ENCODE data around the gene SMURF2. TPM values are rescaled to one million over a fixed set of nuclear protein-coding genes. Genes with fewer than 3 reads are reported as not detected.

Gene SMURF2
- total RNA-seq, 1 experiment from 2014 or later, result 23.0 TPM

DNA sequence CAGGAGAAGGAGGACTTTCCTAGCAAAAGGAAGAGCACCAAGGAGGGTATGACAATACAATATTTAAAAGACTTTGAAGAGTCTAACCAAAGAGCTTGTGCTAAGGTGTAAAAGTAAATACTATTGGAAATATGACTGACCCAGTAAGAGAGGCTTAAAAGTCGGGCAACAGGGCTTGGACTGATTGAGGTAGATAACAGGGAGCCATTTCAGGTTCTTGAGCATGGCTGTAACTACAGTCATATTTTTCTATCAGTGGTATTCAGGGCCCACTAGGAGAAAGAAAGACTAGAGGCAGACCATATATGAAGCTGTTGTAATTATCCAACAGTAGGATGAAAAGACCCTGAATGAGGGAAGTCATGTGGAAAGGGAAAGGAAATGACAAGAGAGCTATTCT is 62.3 kb downstream of the SMURF2 start:
- POLR2A ChIA-PET, result no interaction called here

DNA sequence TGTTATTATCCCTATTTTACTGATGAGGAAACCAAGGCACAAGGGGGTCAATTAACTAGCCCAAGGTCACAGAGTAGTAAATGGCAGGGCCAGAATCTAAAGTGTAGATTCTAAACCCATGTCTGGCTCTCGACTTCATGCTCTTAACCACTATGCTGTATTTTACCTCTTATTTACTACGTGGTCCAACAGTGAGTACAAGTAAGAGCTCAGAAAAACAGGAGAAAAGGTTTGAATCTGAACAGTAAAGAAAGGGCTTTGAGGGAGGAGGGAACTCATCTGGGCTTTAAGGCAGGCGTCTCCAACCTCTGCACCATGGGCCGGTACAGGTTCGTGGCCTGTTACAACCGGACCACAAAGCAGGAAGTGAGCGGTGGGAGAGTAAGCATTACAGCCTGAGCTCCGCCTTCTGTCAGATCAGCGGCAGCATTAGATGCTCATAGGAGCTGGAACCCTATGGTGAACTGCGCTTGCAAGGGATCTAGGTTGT is 62.9 kb downstream of the SMURF2 start:
- ChIA-PET CTCF (interaction anchor here (2.1 kb wide), 1 partner anchor 50 kb away, joined by 6 read pairs; no protein-coding TSS in a partner anchor), POLR2A (interaction anchor here (0.6 kb wide), 1 partner anchor 199 kb away, joined by 3 read pairs; no protein-coding TSS in a partner anchor)
- peak overlapping the region; percentile 37; the same call in 1 of the 2 replicates for H3K27ac Mint-ChIP-seq
- H3K9me3 Mint-ChIP-seq, result no peaks in the 10 kb centered on the region
- H3K4me1 Mint-ChIP-seq, result peaks cover 10% of the 10 kb centered on the region
- no peak overlapping the region for H3K4me3 Mint-ChIP-seq
- peak; percentile 26 for DNase-seq (ENCODE audit: low spot score)
- ATAC-seq, result peak; percentile 76
- peaks cover 9% of the 10 kb centered on the region for H3K36me3 Mint-ChIP-seq
- H3K27me3 Mint-ChIP-seq (ENCODE audit: low read depth), result no peaks in the 10 kb centered on the region
- TF ChIP-seq CBFB (CRISPR knock-in tag; IDR thresholded peaks at IDR 0.05; ENCODE audit: low read depth) (no peak), FOXJ3 (CRISPR knock-in tag; IDR thresholded peaks at IDR 0.05; ENCODE audit: borderline replicate concordance) (no peak), ZNF396 (CRISPR knock-in tag; IDR thresholded peaks at IDR 0.05; ENCODE audit: borderline replicate concordance) (no peak)
- TF ChIP-seq, protein P1, sequence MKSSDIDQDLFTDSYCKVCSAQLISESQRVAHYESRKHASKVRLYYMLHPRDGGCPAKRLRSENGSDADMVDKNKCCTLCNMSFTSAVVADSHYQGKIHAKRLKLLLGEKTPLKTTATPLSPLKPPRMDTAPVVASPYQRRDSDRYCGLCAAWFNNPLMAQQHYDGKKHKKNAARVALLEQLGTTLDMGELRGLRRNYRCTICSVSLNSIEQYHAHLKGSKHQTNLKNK (CRISPR knock-in tag; IDR thresholded peaks at IDR 0.05), result no peak
- TF ChIP-seq, protein P2, sequence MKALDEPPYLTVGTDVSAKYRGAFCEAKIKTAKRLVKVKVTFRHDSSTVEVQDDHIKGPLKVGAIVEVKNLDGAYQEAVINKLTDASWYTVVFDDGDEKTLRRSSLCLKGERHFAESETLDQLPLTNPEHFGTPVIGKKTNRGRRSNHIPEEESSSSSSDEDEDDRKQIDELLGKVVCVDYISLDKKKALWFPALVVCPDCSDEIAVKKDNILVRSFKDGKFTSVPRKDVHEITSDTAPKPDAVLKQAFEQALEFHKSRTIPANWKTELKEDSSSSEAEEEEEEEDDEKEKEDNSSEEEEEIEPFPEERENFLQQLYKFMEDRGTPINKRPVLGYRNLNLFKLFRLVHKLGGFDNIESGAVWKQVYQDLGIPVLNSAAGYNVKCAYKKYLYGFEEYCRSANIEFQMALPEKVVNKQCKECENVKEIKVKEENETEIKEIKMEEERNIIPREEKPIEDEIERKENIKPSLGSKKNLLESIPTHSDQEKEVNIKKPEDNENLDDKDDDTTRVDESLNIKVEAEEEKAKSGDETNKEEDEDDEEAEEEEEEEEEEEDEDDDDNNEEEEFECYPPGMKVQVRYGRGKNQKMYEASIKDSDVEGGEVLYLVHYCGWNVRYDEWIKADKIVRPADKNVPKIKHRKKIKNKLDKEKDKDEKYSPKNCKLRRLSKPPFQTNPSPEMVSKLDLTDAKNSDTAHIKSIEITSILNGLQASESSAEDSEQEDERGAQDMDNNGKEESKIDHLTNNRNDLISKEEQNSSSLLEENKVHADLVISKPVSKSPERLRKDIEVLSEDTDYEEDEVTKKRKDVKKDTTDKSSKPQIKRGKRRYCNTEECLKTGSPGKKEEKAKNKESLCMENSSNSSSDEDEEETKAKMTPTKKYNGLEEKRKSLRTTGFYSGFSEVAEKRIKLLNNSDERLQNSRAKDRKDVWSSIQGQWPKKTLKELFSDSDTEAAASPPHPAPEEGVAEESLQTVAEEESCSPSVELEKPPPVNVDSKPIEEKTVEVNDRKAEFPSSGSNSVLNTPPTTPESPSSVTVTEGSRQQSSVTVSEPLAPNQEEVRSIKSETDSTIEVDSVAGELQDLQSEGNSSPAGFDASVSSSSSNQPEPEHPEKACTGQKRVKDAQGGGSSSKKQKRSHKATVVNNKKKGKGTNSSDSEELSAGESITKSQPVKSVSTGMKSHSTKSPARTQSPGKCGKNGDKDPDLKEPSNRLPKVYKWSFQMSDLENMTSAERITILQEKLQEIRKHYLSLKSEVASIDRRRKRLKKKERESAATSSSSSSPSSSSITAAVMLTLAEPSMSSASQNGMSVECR (CRISPR knock-in tag; IDR thresholded peaks at IDR 0.05; ENCODE audit: borderline replicate concordance), result no peak
- TF ChIP-seq, protein P3, sequence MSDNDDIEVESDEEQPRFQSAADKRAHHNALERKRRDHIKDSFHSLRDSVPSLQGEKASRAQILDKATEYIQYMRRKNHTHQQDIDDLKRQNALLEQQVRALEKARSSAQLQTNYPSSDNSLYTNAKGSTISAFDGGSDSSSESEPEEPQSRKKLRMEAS (CRISPR knock-in tag; IDR thresholded peaks at IDR 0.05), result no peak

More for the DNA sequence above, 62.3 kb downstream of the SMURF2 start:
- TF ChIP-seq FOXK1 (CRISPR knock-in tag; IDR thresholded peaks at IDR 0.05) (no peak), TEAD4 (CRISPR knock-in tag; IDR thresholded peaks at IDR 0.05) (no peak), EMX1 (CRISPR knock-in tag; IDR thresholded peaks at IDR 0.05) (no peak), NR1H2 (CRISPR knock-in tag; IDR thresholded peaks at IDR 0.05) (no peak), GRHL2 (CRISPR knock-in tag; IDR thresholded peaks at IDR 0.05; ENCODE audit: insufficient replicate concordance, severe bottlenecking) (no peak), CREB1 (CRISPR knock-in tag; IDR thresholded peaks at IDR 0.05) (no peak), ATF1 (CRISPR knock-in tag; IDR thresholded peaks at IDR 0.05) (no peak), RELA (CRISPR knock-in tag; IDR thresholded peaks at IDR 0.05; ENCODE audit: borderline replicate concordance) (no peak), FOXJ3 (CRISPR knock-in tag; IDR thresholded peaks at IDR 0.05; ENCODE audit: borderline replicate concordance) (no peak), SMAD4 (CRISPR knock-in tag; IDR thresholded peaks at IDR 0.05) (no peak), ZNF396 (CRISPR knock-in tag; IDR thresholded peaks at IDR 0.05; ENCODE audit: borderline replicate concordance) (no peak)
- TF ChIP-seq, protein P4, sequence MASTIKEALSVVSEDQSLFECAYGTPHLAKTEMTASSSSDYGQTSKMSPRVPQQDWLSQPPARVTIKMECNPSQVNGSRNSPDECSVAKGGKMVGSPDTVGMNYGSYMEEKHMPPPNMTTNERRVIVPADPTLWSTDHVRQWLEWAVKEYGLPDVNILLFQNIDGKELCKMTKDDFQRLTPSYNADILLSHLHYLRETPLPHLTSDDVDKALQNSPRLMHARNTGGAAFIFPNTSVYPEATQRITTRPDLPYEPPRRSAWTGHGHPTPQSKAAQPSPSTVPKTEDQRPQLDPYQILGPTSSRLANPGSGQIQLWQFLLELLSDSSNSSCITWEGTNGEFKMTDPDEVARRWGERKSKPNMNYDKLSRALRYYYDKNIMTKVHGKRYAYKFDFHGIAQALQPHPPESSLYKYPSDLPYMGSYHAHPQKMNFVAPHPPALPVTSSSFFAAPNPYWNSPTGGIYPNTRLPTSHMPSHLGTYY (CRISPR knock-in tag; IDR thresholded peaks at IDR 0.05), result no peak
- TF ChIP-seq, protein P5, sequence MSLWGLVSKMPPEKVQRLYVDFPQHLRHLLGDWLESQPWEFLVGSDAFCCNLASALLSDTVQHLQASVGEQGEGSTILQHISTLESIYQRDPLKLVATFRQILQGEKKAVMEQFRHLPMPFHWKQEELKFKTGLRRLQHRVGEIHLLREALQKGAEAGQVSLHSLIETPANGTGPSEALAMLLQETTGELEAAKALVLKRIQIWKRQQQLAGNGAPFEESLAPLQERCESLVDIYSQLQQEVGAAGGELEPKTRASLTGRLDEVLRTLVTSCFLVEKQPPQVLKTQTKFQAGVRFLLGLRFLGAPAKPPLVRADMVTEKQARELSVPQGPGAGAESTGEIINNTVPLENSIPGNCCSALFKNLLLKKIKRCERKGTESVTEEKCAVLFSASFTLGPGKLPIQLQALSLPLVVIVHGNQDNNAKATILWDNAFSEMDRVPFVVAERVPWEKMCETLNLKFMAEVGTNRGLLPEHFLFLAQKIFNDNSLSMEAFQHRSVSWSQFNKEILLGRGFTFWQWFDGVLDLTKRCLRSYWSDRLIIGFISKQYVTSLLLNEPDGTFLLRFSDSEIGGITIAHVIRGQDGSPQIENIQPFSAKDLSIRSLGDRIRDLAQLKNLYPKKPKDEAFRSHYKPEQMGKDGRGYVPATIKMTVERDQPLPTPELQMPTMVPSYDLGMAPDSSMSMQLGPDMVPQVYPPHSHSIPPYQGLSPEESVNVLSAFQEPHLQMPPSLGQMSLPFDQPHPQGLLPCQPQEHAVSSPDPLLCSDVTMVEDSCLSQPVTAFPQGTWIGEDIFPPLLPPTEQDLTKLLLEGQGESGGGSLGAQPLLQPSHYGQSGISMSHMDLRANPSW (CRISPR knock-in tag; conservative IDR thresholded peaks at IDR 0.05; ENCODE audit: low read depth), result no peak
- TF ChIP-seq, protein P6, sequence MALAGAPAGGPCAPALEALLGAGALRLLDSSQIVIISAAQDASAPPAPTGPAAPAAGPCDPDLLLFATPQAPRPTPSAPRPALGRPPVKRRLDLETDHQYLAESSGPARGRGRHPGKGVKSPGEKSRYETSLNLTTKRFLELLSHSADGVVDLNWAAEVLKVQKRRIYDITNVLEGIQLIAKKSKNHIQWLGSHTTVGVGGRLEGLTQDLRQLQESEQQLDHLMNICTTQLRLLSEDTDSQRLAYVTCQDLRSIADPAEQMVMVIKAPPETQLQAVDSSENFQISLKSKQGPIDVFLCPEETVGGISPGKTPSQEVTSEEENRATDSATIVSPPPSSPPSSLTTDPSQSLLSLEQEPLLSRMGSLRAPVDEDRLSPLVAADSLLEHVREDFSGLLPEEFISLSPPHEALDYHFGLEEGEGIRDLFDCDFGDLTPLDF (CRISPR knock-in tag; IDR thresholded peaks at IDR 0.05), result no peak
- TF ChIP-seq, protein P7, sequence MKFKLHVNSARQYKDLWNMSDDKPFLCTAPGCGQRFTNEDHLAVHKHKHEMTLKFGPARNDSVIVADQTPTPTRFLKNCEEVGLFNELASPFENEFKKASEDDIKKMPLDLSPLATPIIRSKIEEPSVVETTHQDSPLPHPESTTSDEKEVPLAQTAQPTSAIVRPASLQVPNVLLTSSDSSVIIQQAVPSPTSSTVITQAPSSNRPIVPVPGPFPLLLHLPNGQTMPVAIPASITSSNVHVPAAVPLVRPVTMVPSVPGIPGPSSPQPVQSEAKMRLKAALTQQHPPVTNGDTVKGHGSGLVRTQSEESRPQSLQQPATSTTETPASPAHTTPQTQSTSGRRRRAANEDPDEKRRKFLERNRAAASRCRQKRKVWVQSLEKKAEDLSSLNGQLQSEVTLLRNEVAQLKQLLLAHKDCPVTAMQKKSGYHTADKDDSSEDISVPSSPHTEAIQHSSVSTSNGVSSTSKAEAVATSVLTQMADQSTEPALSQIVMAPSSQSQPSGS (CRISPR knock-in tag; IDR thresholded peaks at IDR 0.05; ENCODE audit: borderline replicate concordance, low read depth), result no peak
- TF ChIP-seq, protein P8, sequence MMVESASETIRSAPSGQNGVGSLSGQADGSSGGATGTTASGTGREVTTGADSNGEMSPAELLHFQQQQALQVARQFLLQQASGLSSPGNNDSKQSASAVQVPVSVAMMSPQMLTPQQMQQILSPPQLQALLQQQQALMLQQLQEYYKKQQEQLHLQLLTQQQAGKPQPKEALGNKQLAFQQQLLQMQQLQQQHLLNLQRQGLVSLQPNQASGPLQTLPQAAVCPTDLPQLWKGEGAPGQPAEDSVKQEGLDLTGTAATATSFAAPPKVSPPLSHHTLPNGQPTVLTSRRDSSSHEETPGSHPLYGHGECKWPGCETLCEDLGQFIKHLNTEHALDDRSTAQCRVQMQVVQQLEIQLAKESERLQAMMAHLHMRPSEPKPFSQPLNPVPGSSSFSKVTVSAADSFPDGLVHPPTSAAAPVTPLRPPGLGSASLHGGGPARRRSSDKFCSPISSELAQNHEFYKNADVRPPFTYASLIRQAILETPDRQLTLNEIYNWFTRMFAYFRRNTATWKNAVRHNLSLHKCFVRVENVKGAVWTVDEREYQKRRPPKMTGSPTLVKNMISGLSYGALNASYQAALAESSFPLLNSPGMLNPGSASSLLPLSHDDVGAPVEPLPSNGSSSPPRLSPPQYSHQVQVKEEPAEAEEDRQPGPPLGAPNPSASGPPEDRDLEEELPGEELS (CRISPR knock-in tag; IDR thresholded peaks at IDR 0.05), result no peak
- ATAC-seq (no peak), DNase-seq (ENCODE audit: low spot score) (no peak)
- Mint-ChIP-seq H3K27ac (no peak overlapping the region), H3K4me1 (peaks cover 10% of the 10 kb centered on the region), H3K27me3 (ENCODE audit: low read depth) (no peaks in the 10 kb centered on the region), H3K36me3 (peaks cover 9% of the 10 kb centered on the region), H3K4me3 (no peak overlapping the region), H3K9me3 (no peaks in the 10 kb centered on the region)
- CTCF ChIA-PET, result interaction anchor here (2.1 kb wide), 1 partner anchor 50 kb away, joined by 6 read pairs; no protein-coding TSS in a partner anchor

Measured in WTC11 (cell line).